ENCODE results near the gene NEK9. TPM values are rescaled to one million over a fixed set of nuclear protein-coding genes. Genes with fewer than 3 reads are reported as not detected.

NEK9 gene
- polyA plus RNA-seq, 1 donor from 2014 or later: 9.4 TPM

- Histone ChIP-seq H3K79me2 (replicated peaks; ENCODE audit: insufficient read depth, low read length) (no peaks in the 10 kb centered on the region), H3K9me3 (ENCODE audit: low read length) (no peaks in the 10 kb centered on the region), H3K27ac (ENCODE audit: low read length) (no peak overlapping the region), H3K4me3 (ENCODE audit: low read length) (no peak overlapping the region), H3F3A (ENCODE audit: insufficient read depth, low read length, poor library complexity, severe bottlenecking) (no peaks in the 10 kb centered on the region), H3K36me3 (ENCODE audit: insufficient read depth, low read length) (no peaks in the 10 kb centered on the region), H3K9me2 (ENCODE audit: insufficient read depth, low read length) (no peaks in the 10 kb centered on the region), H2AFZ (ENCODE audit: low read depth, low read length) (no peak overlapping the region), H3K9ac (ENCODE audit: low read length) (no peak overlapping the region), H4K20me1 (ENCODE audit: insufficient read depth) (no peaks in the 10 kb centered on the region), H3K27me3 (ENCODE audit: insufficient read depth, low read depth, low read length) (no peaks in the 10 kb centered on the region), H3K4me2 (ENCODE audit: low read length) (no peak overlapping the region)
- TF ChIP-seq CTCF (IDR thresholded peaks at IDR 0.05; ENCODE audit: poor library complexity, severe bottlenecking) (no peak), POLR2AphosphoS5 (IDR thresholded peaks at IDR 0.05) (no peak), EZH2 (IDR thresholded peaks at IDR 0.05; ENCODE audit: borderline replicate concordance, insufficient read depth, low read length, poor library complexity, severe bottlenecking) (no peak), EP300 (conservative IDR thresholded peaks at IDR 0.05; ENCODE audit: poor library complexity, severe bottlenecking) (no peak), REST (IDR thresholded peaks at IDR 0.05; ENCODE audit: borderline replicate concordance) (no peak), SMC3 (conservative IDR thresholded peaks at IDR 0.05; ENCODE audit: poor library complexity) (no peak), TAF1 (IDR thresholded peaks at IDR 0.05; ENCODE audit: low read depth) (no peak), RAD21 (conservative IDR thresholded peaks at IDR 0.05) (no peak)
Measured at GRCh38 chr14:75096959-75097358, 29.9 kb downstream of the NEK9 start.

GRCh38 chr14:75095690-75096089, 31.2 kb downstream of the NEK9 start:
- Histone ChIP-seq H3K27me3 (ENCODE audit: insufficient read depth, low read depth, low read length) (no peaks in the 10 kb centered on the region), H3K4me2 (ENCODE audit: low read length) (no peak overlapping the region), H2AFZ (ENCODE audit: low read depth, low read length) (no peak overlapping the region), H4K20me1 (ENCODE audit: insufficient read depth) (no peaks in the 10 kb centered on the region), H3K4me3 (ENCODE audit: low read length) (no peak overlapping the region), H3K36me3 (ENCODE audit: insufficient read depth, low read length) (no peaks in the 10 kb centered on the region), H3K9ac (ENCODE audit: low read length) (no peak overlapping the region), H3K79me2 (replicated peaks; ENCODE audit: insufficient read depth, low read length) (no peaks in the 10 kb centered on the region), H3K9me2 (ENCODE audit: insufficient read depth, low read length) (no peaks in the 10 kb centered on the region), H3K27ac (ENCODE audit: low read length) (no peak overlapping the region), H3F3A (ENCODE audit: insufficient read depth, low read length, poor library complexity, severe bottlenecking) (no peaks in the 10 kb centered on the region), H3K9me3 (ENCODE audit: low read length) (no peaks in the 10 kb centered on the region)
- TF ChIP-seq CTCF (IDR thresholded peaks at IDR 0.05; ENCODE audit: poor library complexity, severe bottlenecking) (no peak), TAF1 (IDR thresholded peaks at IDR 0.05; ENCODE audit: low read depth) (no peak), MXI1 (conservative IDR thresholded peaks at IDR 0.05; ENCODE audit: poor library complexity, severe bottlenecking) (no peak), RAD21 (conservative IDR thresholded peaks at IDR 0.05) (no peak), EP300 (conservative IDR thresholded peaks at IDR 0.05; ENCODE audit: poor library complexity, severe bottlenecking) (no peak), SMC3 (conservative IDR thresholded peaks at IDR 0.05; ENCODE audit: poor library complexity) (no peak), POLR2AphosphoS5 (IDR thresholded peaks at IDR 0.05) (no peak)

Data from neural cell (in vitro differentiated cells).